GM12874 (cell line): ENCODE results near the gene F2.

Experiments
- CTCF ChIP-seq: IDR thresholded peaks from 2 replicates; pipeline ENCODE4 v1.5.1; 2011; ENCODE audit warnings: low read depth, mild to moderate bottlenecking, control low read depth, low read length, moderate library complexity; ENCODE audit not compliant: insufficient read depth

Gene F2

GRCh38 chr11:46698597-46698996 is 20.4 kb upstream of the F2 start:
- no peak for TF ChIP-seq CTCF

DNA sequence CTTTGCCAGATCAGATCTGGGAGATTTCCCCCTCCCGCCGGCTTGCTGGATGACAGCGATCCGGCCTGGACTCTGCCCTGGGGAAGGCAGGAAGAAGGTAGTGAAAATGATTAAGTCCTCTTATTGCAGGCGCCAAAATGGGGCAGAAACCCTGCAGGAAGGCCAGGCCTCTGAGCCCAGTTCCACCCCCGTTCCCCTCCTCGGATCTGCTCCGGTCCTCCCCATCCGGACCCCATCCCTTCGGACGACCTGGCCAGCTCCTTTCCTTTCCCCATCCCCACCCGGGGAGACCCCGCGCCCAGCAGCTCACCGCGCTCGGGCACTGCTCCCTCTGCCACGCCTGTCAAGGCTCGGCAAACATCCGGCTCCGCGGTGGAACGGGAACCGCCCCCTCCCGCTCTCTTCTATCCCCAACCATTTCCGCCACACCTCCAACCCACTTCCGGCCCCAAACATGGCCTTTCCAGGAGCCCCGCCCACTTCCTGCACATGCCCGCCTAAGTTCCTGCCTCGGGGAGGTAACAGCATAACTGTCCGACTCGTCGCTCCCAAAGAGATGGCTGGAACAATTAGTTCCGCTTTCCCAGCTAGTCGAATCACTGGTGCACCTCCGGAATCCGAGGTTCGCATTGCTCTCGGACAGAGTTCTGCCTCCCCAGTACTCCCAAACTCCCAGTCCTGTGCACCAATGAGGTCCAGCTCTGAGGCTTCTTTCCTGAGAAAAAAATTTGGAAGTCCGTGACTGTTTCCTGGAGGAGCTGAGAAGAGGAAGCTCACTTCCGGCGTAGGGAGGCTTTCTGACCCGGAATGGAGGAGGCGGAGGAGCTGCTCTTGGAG is 18.6 kb upstream of the F2 start, which contains the start of the genes ARHGAP1 and ZNF408:
ARHGAP1 (minus strand) TSS at position 379 of the 837 bp plus-strand sequence. CDS start 4,512 bp downstream, outside the sequence.
ZNF408 (plus strand) TSS at position 791 of the 837 bp plus-strand sequence; CDS start at position 808, 17 bp downstream.
- no peak for TF ChIP-seq CTCF

- TF ChIP-seq CTCF, result no peak
Observed at GRCh38 chr11:46701078-46701654, 17.8 kb upstream of the F2 start.

DNA sequence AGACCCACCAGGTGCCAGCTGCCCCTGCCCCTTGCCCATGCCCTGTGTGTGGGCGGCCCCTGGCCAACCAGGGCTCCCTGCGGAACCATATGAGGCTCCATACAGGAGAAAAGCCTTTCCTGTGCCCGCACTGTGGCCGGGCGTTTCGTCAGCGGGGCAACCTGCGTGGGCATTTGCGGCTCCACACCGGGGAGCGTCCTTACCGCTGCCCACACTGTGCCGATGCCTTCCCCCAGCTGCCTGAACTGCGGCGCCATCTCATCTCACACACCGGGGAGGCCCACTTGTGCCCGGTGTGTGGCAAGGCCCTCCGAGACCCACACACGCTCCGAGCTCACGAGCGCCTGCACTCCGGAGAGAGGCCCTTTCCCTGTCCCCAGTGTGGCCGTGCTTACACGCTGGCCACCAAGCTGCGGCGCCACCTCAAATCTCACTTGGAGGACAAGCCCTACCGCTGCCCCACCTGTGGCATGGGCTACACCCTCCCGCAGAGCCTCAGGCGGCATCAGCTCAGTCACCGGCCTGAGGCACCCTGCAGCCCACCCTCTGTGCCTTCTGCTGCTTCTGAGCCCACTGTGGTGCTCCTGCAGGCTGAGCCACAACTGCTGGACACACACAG is 13.8 kb upstream of the F2 start:
- no peak for TF ChIP-seq CTCF

DNA sequence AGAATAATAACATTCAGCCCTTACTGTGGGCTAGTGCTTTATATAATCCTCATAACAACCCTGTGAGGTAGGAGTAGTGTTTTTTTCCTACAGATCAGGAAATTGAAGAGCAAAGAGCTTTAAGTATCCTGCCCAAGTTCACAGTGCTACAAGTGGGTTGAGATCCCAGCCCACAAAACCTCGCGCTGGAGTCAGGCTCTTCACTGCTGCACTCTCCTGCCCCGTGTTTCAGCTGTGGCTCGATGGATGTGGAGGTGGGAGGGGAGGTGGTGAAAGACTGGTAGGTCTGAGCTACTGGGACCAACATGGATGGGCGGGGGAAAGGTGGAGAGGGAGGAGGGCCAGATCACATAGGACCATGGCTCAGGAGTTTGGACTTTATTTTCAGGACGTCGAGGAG is 12.1 kb upstream of the F2 start:
- TF ChIP-seq CTCF, result no peak

DNA sequence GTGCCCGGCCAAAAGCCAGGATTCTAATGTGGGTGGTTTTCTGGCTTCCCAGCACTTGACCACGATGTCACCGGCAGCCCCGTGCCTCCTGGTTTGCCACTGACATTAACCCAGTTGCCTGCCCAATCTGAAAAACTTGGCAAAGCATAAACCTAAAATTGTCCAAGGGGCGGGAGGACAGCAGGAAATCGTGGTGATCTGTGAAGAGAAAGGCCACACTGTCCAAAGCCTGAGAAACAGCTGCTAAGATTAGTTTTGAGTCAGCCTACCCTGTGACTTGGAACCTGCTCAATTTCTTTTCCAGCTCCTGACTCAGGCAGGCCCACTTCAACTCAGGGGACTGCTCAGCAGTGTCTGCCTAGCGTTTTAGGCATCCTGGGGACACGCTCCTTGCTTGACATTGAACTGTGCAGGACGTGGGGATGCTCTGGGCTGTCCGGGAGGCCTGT is 8.2 kb upstream of the F2 start:
- TF ChIP-seq CTCF, result no peak

DNA sequence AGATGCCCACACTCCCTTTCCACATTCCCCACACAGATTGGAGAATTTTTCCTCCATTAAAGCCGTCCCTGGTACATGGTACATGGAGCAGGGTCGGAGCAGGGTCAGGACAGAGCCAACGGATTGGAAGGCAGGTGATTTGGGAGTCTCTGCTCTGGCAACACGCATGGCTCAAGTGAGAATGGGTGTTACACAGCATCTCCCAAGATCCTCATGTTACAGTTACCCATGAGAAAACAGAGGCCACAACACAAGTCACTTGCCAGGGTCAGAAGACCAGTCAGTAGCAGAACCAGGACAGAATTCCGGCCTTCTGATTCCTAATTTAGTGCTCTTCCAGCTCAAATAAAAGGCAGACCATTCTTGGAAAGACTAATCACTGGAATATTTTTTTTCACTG is 7.7 kb upstream of the F2 start:
- TF ChIP-seq CTCF, result no peak
